Fibroblast of the aortic adventitia (primary cell): Measurements from ENCODE around the gene SSR4. TPM values are rescaled to one million over a fixed set of nuclear protein-coding genes. Genes with fewer than 3 reads are reported as not detected.
A peak's percentile ranks its signal among the peaks of the same experiment; 100 is the strongest.

ENCODE experiments used
- DNase-seq: peaks from one replicate; pipeline ENCODE4 v3.0.0-alpha.2; 2010; ENCODE audit warnings: low read depth
- H3K4me3 ChIP-seq: 2 replicates; pipeline ENCODE4 v1.5.1; 2011; ENCODE audit warnings: low read depth, mild to moderate bottlenecking, control low read depth, low read length, moderate library complexity
- CTCF ChIP-seq: IDR thresholded peaks from 2 replicates; pipeline ENCODE4 v1.5.1; 2011; ENCODE audit warnings: mild to moderate bottlenecking, low read length, control low read depth, inconsistent platforms; ENCODE audit not compliant: insufficient read depth
- total RNA-seq: library from RNA; depleted of rRNA; stranded (reverse); fragments of >200 nt; gene quantifications from 2 replicates; pipeline ENCODE4 v1.2.3, GENCODE V29; 2012; ENCODE audit warnings: low replicate concordance

Gene SSR4
- total RNA-seq, 1 donor: 186 TPM

- no peak for TF ChIP-seq CTCF
- no peak overlapping the region for H3K4me3 ChIP-seq
- peak; percentile 1 for DNase-seq
These were observed 51.4 kb downstream of the SSR4 start for GRCh38 chrX:153845842-153846241.

Other genes with a start within 250 kb of the SSR4 start
- gene CCNQ, start 195.5 kb upstream of the SSR4 start, total RNA-seq: 2.5 and 14.5 TPM in 2 replicates
- not detected in 2 replicates for gene DUSP9, start 147.5 kb upstream of the SSR4 start, total RNA-seq
- gene PNCK, start 120.9 kb upstream of the SSR4 start, total RNA-seq: 0.33 TPM in 1 of 2 replicates, not detected in the other
- gene SLC6A8, start 106.7 kb upstream of the SSR4 start, total RNA-seq: 5.6 and 8.8 TPM in 2 replicates
- gene BCAP31, start 70.3 kb upstream of the SSR4 start, total RNA-seq: 75.4 and 111 TPM in 2 replicates
- gene ABCD1, start 69.8 kb upstream of the SSR4 start, total RNA-seq: 9.3 and 15.5 TPM in 2 replicates
- 3.1 and 6.1 TPM in 2 replicates for gene PLXNB3, start 30.4 kb upstream of the SSR4 start, total RNA-seq
- 0.54 TPM in 1 of 2 replicates, not detected in the other for gene SRPK3, start 13.6 kb upstream of the SSR4 start, total RNA-seq
- 7.2 and 46.0 TPM in 2 replicates for gene IDH3G, start 293 bp upstream of the SSR4 start, total RNA-seq
- 0.09 and 1.1 TPM in 2 replicates for gene PDZD4, start 35.9 kb downstream of the SSR4 start, total RNA-seq
- 0.36 and 1.6 TPM in 2 replicates for gene L1CAM, start 91.5 kb downstream of the SSR4 start, total RNA-seq
- not detected in 2 replicates for gene AVPR2, start 110.0 kb downstream of the SSR4 start, total RNA-seq
- 0.27 and 6.0 TPM in 2 replicates for gene ARHGAP4, start 131.6 kb downstream of the SSR4 start, total RNA-seq
- 25.8 and 84.7 TPM in 2 replicates for gene NAA10, start 140.4 kb downstream of the SSR4 start, total RNA-seq
- gene RENBP, start 150.0 kb downstream of the SSR4 start, total RNA-seq: 0.45 and 5.6 TPM in 2 replicates
- gene HCFC1, start 177.2 kb downstream of the SSR4 start, total RNA-seq: 16.4 and 34.5 TPM in 2 replicates
- 5.3 and 7.5 TPM in 2 replicates for gene TMEM187, start 178.1 kb downstream of the SSR4 start, total RNA-seq
- 37.1 and 80.5 TPM in 2 replicates for gene IRAK1, start 225.2 kb downstream of the SSR4 start, total RNA-seq